GM21723 (cell line): ENCODE data around the gene PLEKHB1.
"Not testable (repeated sequence)": the region's sequence is repeated elsewhere in the genome, so short reads cannot be mapped to it uniquely, and the experiment has no call there.

Source experiments
- ATAC-seq: cut with Tn5 transposase; IDR thresholded peaks from one replicate; pipeline ENCODE4 v1.9.1; 2021; ENCODE audit warnings: mild to moderate bottlenecking, moderate library complexity; ENCODE audit not compliant: unreplicated experiment

PLEKHB1 gene

DNA sequence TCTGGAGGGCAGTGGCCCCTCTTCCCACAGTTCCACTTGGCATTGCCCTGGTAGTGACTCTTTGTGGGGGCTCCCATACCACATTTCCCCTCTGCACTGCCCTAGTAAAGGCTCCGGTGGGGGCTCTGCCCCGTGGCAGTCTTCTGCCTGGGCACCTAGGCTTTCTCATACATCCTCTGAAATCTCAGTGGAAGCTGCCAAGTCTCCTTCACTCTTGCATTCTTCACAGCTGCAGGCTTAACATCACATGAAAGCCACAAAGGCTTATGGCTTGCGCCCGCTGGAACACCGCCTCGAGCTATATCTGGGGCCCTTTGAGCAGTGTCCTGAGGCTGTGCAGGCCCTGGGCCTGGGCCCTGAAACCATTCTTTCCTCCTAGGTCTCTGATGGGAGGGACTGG is 25.3 kb downstream of the PLEKHB1 start:
- ATAC-seq, result no peak

DNA sequence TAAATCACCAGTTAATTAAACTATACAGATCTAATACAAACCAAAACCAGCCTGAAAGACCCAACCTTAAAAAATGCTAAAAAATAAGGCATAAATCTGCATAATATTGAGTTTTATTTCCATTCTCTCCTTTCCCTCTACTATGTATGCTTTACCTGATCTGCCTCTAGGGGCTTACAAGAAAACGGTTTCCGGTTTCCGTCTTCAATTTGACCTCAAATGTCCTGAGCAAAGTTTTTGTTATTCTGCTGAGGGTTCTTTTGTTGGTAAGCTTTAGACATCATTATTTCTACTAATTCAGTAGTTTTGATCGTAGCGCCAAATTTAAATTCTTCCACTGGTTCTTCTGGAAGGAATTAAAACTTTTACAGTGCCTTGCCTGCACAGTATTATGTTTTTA is 30.2 kb downstream of the PLEKHB1 start:
- ATAC-seq, result not testable (repeated sequence)

- ATAC-seq, result no peak
These were observed 34.3 kb downstream of the PLEKHB1 start for GRCh38 chr11:73680687-73681086.

DNA sequence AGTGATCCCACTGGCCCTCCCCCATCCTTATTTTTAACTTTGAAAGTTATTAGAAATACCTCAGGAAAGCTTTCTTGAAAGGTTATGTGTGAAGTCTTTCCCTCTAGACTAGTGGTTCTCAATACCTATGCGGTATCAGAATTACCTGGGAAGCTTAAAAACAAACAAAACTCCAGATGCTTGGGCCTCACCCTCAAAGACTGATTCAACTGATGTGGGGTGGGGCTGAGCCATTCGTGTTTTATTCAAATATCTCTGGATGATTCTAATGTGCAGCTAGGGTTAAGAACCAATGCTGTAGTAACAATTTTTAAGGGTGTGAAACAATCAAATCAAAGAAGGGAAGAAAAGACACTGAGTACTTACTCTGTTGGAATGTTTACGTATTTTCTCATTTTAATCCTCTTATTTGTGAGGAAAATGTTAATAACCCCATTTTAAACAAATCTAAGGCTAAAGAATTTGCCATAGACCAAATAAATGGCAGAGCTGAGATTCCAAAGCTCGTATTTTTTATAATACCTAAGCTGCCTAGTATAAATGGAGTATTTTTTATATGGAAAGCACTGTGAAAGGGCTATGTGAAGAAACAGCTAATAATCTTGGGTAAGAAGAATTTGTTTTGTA is 47.6 kb downstream of the PLEKHB1 start:
- ATAC-seq, result no peak

DNA sequence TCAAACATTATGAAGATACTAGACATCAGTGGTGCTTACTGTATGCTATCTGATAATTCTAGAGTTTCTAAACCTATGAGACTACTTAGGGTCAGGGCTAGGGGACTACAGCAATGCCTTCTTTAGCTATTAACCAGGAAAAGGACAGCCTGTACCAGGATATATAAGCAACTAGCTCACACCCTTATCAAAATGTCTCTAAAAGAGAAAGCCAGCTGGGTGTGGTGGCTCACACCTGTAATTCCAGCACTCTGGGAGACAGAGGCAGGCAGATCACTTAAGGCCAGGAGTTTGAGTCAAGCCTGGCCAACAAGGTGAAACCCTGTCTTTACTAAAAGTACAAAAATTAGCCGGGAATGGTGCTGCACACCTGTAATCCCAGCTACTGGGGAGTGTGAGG is 58.7 kb downstream of the PLEKHB1 start:
- no peak for ATAC-seq

DNA sequence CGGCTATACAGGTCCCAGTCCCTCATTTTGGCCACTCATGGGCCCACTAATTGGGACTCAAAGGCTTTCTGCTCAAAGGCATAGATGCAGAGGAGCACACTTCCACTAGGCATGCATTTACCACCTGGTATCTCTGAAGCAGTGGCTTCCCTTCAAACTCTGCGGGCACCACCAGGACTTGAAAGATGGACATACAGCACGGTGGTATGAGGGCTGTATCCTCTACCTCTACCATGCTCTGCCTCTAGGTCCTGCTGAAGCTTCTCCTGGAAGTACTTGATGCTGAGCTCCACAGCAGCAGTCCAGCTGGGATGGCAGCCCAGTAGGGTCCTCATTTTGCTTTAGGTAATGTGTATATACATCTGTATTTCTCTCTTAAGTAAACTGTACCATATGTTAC is 64.6 kb downstream of the PLEKHB1 start:
- ATAC-seq, result no peak
